Measurements from ENCODE around the gene RTRAF. TPM values are rescaled to one million over a fixed set of nuclear protein-coding genes. Genes with fewer than 3 reads are reported as not detected.

RTRAF gene
- total RNA-seq, 1 donor from 2014 or later: 185 TPM

- TF ChIP-seq CTCF (IDR thresholded peaks at IDR 0.05): no peak
- H3K4me1 Mint-ChIP-seq (ENCODE audit: unreplicated experiment): peaks cover 34% of the 10 kb centered on the region
- no peak overlapping the region for H3K4me3 Mint-ChIP-seq (ENCODE audit: unreplicated experiment)
- DNase-seq (ENCODE audit: extremely low spot score, unreplicated experiment): no peak
- H3K36me3 Mint-ChIP-seq (ENCODE audit: unreplicated experiment): peaks cover 23% of the 10 kb centered on the region
- H3K9me3 Mint-ChIP-seq (ENCODE audit: unreplicated experiment): no peaks in the 10 kb centered on the region
- H3K27ac Mint-ChIP-seq (ENCODE audit: unreplicated experiment): no peak overlapping the region
- H3K27me3 Mint-ChIP-seq (ENCODE audit: unreplicated experiment): no peaks in the 10 kb centered on the region
Observed at GRCh38 chr14:52031781-52032180, 42.4 kb downstream of the RTRAF start.

DNA sequence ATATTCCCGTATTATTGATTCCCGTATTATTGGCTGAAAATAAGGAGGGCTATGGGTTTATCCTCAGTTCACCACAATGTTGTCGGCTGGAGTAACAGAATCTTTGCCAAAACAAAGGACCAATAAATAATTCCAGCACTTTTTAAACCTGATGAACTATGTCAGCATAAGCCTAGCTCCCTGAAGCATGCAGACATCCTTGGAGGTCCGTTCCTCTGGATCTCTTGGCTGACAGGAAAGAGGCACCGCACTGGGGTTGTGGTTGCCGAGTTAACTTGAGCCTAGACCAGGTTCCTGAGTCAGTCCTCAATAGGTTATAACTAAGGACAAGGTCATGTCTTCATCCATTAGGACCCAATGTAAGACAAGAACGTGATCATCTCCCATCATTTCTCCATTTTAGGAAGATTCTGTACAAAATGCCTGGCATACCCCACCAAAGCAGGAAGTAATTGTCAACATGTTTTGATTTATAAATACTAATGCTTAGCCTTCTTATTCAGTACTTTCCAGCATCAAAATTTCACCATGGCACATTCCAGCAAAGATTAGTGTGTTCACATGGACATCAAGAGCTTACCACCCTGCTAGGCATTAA lies 43.0 kb downstream of the RTRAF start:
- peak overlapping the region; percentile 79 for H3K27ac Mint-ChIP-seq (ENCODE audit: unreplicated experiment)
- no peak for DNase-seq (ENCODE audit: extremely low spot score, unreplicated experiment)
- H3K9me3 Mint-ChIP-seq (ENCODE audit: unreplicated experiment): no peaks in the 10 kb centered on the region
- H3K36me3 Mint-ChIP-seq (ENCODE audit: unreplicated experiment): peaks cover 24% of the 10 kb centered on the region
- TF ChIP-seq CTCF (IDR thresholded peaks at IDR 0.05): no peak
- H3K4me3 Mint-ChIP-seq (ENCODE audit: unreplicated experiment): no peak overlapping the region
- peaks cover 34% of the 10 kb centered on the region for H3K4me1 Mint-ChIP-seq (ENCODE audit: unreplicated experiment)
- H3K27me3 Mint-ChIP-seq (ENCODE audit: unreplicated experiment): no peaks in the 10 kb centered on the region

DNA sequence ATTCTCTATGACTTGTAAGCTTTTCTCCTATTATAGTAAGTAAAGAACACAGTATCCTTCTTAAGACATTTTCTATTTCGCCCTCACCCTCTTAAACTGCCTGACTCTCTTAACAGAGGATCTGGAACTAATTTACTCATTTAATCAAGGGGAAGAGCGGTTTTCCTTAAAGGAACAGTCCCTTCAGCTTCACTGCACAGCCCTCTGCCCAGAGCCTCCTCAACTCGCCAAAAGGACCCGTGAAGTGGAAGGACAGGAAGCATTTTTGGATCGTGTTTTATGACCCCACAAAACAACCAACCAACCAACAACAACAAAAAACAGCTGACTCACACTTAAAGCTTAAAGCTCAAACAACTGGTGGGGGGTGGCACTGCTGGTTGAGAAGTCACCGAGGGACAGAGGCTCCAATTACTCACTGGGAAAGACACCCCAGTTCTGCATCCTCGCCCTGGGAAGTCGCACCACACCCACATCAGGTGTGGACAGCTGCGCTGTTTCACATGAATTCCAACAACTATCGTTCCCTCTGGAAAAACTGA lies 43.8 kb downstream of the RTRAF start:
- H3K4me3 Mint-ChIP-seq (ENCODE audit: unreplicated experiment): peak overlapping the region; percentile 6
- no peak for TF ChIP-seq CTCF (IDR thresholded peaks at IDR 0.05)
- no peaks in the 10 kb centered on the region for H3K9me3 Mint-ChIP-seq (ENCODE audit: unreplicated experiment)
- no peaks in the 10 kb centered on the region for H3K27me3 Mint-ChIP-seq (ENCODE audit: unreplicated experiment)
- H3K36me3 Mint-ChIP-seq (ENCODE audit: unreplicated experiment): peaks cover 26% of the 10 kb centered on the region
- peak overlapping the region; percentile 79 for H3K27ac Mint-ChIP-seq (ENCODE audit: unreplicated experiment)
- peaks cover 34% of the 10 kb centered on the region for H3K4me1 Mint-ChIP-seq (ENCODE audit: unreplicated experiment)
- no peak for DNase-seq (ENCODE audit: extremely low spot score, unreplicated experiment)

GRCh38 chr14:52039124-52039815 lies 49.9 kb downstream of the RTRAF start:
- Mint-ChIP-seq H3K4me3 (ENCODE audit: unreplicated experiment) (no peak overlapping the region), H3K36me3 (ENCODE audit: unreplicated experiment) (peaks cover 53% of the 10 kb centered on the region), H3K9me3 (ENCODE audit: unreplicated experiment) (no peaks in the 10 kb centered on the region), H3K27ac (ENCODE audit: unreplicated experiment) (no peak overlapping the region), H3K27me3 (ENCODE audit: unreplicated experiment) (no peaks in the 10 kb centered on the region), H3K4me1 (ENCODE audit: unreplicated experiment) (peaks cover 12% of the 10 kb centered on the region)
- TF ChIP-seq CTCF (IDR thresholded peaks at IDR 0.05): no peak
- no peak for DNase-seq (ENCODE audit: extremely low spot score, unreplicated experiment)

- Mint-ChIP-seq H3K4me1 (ENCODE audit: unreplicated experiment) (peaks cover 20% of the 10 kb centered on the region), H3K36me3 (ENCODE audit: unreplicated experiment) (peaks cover 48% of the 10 kb centered on the region), H3K27me3 (ENCODE audit: unreplicated experiment) (no peaks in the 10 kb centered on the region), H3K4me3 (ENCODE audit: unreplicated experiment) (no peak overlapping the region), H3K9me3 (ENCODE audit: unreplicated experiment) (no peaks in the 10 kb centered on the region), H3K27ac (ENCODE audit: unreplicated experiment) (no peak overlapping the region)
- DNase-seq (ENCODE audit: extremely low spot score, unreplicated experiment): no peak
- TF ChIP-seq CTCF (IDR thresholded peaks at IDR 0.05): no peak
Observed at GRCh38 chr14:52040598-52040997, 51.3 kb downstream of the RTRAF start.

Data from osteocyte (in vitro differentiated cells).